ENCODE measurements around the gene CIAPIN1.

CIAPIN1 gene

GRCh38 chr16:57452021-57452420, 4.8 kb upstream of the CIAPIN1 start:
- Histone ChIP-seq H3K27ac (ENCODE audit: low read depth, low read length) (no peak overlapping the region), H3K36me3 (ENCODE audit: low read length) (no peaks in the 10 kb centered on the region), H3K9me3 (ENCODE audit: insufficient read depth, low read length) (no peaks in the 10 kb centered on the region), H3K9me2 (replicated peaks; ENCODE audit: insufficient read depth, low read length) (no peaks in the 10 kb centered on the region), H3K4me2 (ENCODE audit: low read depth, low read length, poor library complexity, severe bottlenecking) (no peak overlapping the region), H2AFZ (ENCODE audit: low read depth, low read length, severe bottlenecking) (no peak overlapping the region), H3F3A (ENCODE audit: insufficient read depth) (0 out of 2 replicates have a peak, but pooled peaks cover 6% of the 10 kb centered on the region), H3K9ac (ENCODE audit: low read length) (no peak overlapping the region), H3K27me3 (ENCODE audit: low read length) (no peaks in the 10 kb centered on the region), H3K4me3 (ENCODE audit: insufficient read depth, low read length, poor library complexity, severe bottlenecking) (no peak overlapping the region), H3K79me2 (ENCODE audit: insufficient read depth, low read length) (peaks cover 6% of the 10 kb centered on the region), H4K20me1 (ENCODE audit: low read depth, low read length) (no peaks in the 10 kb centered on the region)
- TF ChIP-seq, protein P1, sequence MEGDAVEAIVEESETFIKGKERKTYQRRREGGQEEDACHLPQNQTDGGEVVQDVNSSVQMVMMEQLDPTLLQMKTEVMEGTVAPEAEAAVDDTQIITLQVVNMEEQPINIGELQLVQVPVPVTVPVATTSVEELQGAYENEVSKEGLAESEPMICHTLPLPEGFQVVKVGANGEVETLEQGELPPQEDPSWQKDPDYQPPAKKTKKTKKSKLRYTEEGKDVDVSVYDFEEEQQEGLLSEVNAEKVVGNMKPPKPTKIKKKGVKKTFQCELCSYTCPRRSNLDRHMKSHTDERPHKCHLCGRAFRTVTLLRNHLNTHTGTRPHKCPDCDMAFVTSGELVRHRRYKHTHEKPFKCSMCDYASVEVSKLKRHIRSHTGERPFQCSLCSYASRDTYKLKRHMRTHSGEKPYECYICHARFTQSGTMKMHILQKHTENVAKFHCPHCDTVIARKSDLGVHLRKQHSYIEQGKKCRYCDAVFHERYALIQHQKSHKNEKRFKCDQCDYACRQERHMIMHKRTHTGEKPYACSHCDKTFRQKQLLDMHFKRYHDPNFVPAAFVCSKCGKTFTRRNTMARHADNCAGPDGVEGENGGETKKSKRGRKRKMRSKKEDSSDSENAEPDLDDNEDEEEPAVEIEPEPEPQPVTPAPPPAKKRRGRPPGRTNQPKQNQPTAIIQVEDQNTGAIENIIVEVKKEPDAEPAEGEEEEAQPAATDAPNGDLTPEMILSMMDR (IDR thresholded peaks at IDR 0.05; ENCODE audit: insufficient read depth, low read length, poor library complexity, severe bottlenecking) = no peak
- no peak for TF ChIP-seq EZH2phosphoT487 (conservative IDR thresholded peaks at IDR 0.05; ENCODE audit: low read length)

DNA sequence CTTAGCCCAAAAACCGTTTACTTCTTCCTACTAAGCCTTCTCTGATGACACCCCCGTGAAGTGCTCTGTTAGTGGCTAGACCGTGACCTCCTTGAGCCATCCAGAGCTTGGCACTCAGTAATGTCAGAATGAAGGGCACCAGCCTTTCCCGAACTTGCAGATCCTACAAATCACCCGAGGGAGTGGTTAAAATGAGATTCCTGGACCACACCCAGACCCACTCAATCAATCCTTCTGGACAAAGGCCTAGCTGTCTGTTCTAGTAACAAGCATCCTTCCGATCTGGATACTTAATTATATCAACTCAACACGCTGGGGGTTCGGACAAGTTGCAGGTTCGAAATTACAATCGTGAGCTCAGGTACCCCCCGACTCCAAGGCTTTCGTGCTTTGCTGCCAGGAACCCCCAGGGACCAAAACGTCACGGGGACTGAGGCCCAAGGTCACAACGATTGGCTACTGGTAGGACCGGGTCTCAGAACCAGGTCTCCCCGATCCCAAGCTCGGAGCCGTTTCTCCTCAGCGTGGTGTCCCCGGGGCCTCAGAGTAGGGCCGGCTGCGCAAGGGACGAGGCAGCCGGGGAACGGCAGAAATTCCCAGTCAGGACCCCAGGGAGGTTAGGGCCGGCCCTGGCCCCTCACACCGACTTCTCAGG, 527 bp downstream of the CIAPIN1 start:
- Histone ChIP-seq H2AFZ (ENCODE audit: low read depth, low read length, severe bottlenecking) (peak overlapping the region; percentile 82), H3K79me2 (ENCODE audit: insufficient read depth, low read length) (peaks cover 50% of the 10 kb centered on the region), H4K20me1 (ENCODE audit: low read depth, low read length) (no peaks in the 10 kb centered on the region), H3F3A (ENCODE audit: insufficient read depth) (0 out of 2 replicates have a peak, but pooled peaks cover 6% of the 10 kb centered on the region), H3K27ac (ENCODE audit: low read depth, low read length) (peak overlapping the region; percentile 46), H3K9me2 (replicated peaks; ENCODE audit: insufficient read depth, low read length) (no peaks in the 10 kb centered on the region), H3K36me3 (ENCODE audit: low read length) (peaks cover 3% of the 10 kb centered on the region; the same call in 1 of the 2 replicates), H3K4me2 (ENCODE audit: low read depth, low read length, poor library complexity, severe bottlenecking) (peak overlapping the region; percentile 95), H3K27me3 (ENCODE audit: low read length) (no peaks in the 10 kb centered on the region), H3K4me3 (ENCODE audit: insufficient read depth, low read length, poor library complexity, severe bottlenecking) (peak overlapping the region; percentile 92), H3K9ac (ENCODE audit: low read length) (peak overlapping the region; percentile 98), H3K9me3 (ENCODE audit: insufficient read depth, low read length) (no peaks in the 10 kb centered on the region)
- TF ChIP-seq, protein P1 (IDR thresholded peaks at IDR 0.05; ENCODE audit: insufficient read depth, low read length, poor library complexity, severe bottlenecking) = no peak
- TF ChIP-seq EZH2phosphoT487 (conservative IDR thresholded peaks at IDR 0.05; ENCODE audit: low read length) = no peak

DNA sequence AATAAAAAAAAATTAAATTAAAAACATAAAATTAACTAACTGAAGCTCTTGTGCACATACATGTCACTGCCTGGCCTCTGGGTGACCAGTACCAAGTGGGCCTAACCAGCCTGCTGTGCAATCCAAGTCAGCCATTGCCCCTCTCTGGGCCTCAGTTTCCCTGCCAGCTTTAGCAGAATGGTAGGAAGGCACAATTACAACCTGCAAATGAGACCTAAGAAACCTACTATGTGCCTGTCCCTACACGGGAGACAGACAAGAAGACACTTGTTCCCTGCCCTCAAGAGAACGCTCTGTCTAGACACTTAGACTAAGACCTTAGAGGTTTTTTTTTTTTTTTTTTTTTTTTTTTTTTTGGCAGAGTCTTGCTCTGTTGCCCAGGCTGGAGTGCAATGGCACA, 1.7 kb downstream of the CIAPIN1 start:
- Histone ChIP-seq H3K79me2 (ENCODE audit: insufficient read depth, low read length) (peaks cover 61% of the 10 kb centered on the region), H3K27me3 (ENCODE audit: low read length) (no peaks in the 10 kb centered on the region), H3F3A (ENCODE audit: insufficient read depth) (0 out of 2 replicates have a peak, but pooled peaks cover 6% of the 10 kb centered on the region), H3K36me3 (ENCODE audit: low read length) (peaks cover 14% of the 10 kb centered on the region), H3K27ac (ENCODE audit: low read depth, low read length) (no peak overlapping the region), H4K20me1 (ENCODE audit: low read depth, low read length) (no peaks in the 10 kb centered on the region), H3K9me2 (replicated peaks; ENCODE audit: insufficient read depth, low read length) (no peaks in the 10 kb centered on the region), H2AFZ (ENCODE audit: low read depth, low read length, severe bottlenecking) (no peak overlapping the region), H3K9ac (ENCODE audit: low read length) (no peak overlapping the region), H3K4me2 (ENCODE audit: low read depth, low read length, poor library complexity, severe bottlenecking) (no peak overlapping the region), H3K4me3 (ENCODE audit: insufficient read depth, low read length, poor library complexity, severe bottlenecking) (no peak overlapping the region), H3K9me3 (ENCODE audit: insufficient read depth, low read length) (peaks cover 6% of the 10 kb centered on the region)
- no peak for TF ChIP-seq EZH2phosphoT487 (conservative IDR thresholded peaks at IDR 0.05; ENCODE audit: low read length)
- TF ChIP-seq, protein P1 (IDR thresholded peaks at IDR 0.05; ENCODE audit: insufficient read depth, low read length, poor library complexity, severe bottlenecking) = no peak
